ES-I3 (cell line): ENCODE measurements around the gene SRMS.
A peak's percentile ranks its signal among the peaks of the same experiment; 100 is the strongest.
"Not testable (repeated sequence)": the region's sequence is repeated elsewhere in the genome, so short reads cannot be mapped to it uniquely, and the experiment has no call there.

Experiments used
- H3K36me3 ChIP-seq: 2 replicates; pipeline ENCODE4 v1.6.1; 2013; ENCODE audit warnings: mild to moderate bottlenecking, low read length, control low read depth, moderate library complexity; ENCODE audit not compliant: insufficient read depth
- H3K4me1 ChIP-seq: 2 replicates; pipeline ENCODE4 v1.6.1; 2013; ENCODE audit warnings: mild to moderate bottlenecking, control low read depth, low read length; ENCODE audit not compliant: insufficient read depth
- H3K9ac ChIP-seq: 2 replicates; pipeline ENCODE4 v1.6.1; 2013; ENCODE audit warnings: low read depth, mild to moderate bottlenecking, low read length, moderate library complexity
- H3K9me3 ChIP-seq: 2 replicates; pipeline ENCODE4 v1.6.1; 2013; ENCODE audit warnings: mild to moderate bottlenecking, low read length, moderate library complexity; ENCODE audit not compliant: control insufficient read depth, insufficient read depth

SRMS gene

GRCh38 chr20:63572788-63573646 is 25.5 kb upstream of the SRMS start:
- peak overlapping the region; percentile 42; the same call in 1 of the 2 replicates for H3K9ac ChIP-seq
- no peaks in the 10 kb centered on the region for H3K4me1 ChIP-seq
- no peaks in the 10 kb centered on the region for H3K36me3 ChIP-seq
- no peaks in the 10 kb centered on the region for H3K9me3 ChIP-seq

DNA sequence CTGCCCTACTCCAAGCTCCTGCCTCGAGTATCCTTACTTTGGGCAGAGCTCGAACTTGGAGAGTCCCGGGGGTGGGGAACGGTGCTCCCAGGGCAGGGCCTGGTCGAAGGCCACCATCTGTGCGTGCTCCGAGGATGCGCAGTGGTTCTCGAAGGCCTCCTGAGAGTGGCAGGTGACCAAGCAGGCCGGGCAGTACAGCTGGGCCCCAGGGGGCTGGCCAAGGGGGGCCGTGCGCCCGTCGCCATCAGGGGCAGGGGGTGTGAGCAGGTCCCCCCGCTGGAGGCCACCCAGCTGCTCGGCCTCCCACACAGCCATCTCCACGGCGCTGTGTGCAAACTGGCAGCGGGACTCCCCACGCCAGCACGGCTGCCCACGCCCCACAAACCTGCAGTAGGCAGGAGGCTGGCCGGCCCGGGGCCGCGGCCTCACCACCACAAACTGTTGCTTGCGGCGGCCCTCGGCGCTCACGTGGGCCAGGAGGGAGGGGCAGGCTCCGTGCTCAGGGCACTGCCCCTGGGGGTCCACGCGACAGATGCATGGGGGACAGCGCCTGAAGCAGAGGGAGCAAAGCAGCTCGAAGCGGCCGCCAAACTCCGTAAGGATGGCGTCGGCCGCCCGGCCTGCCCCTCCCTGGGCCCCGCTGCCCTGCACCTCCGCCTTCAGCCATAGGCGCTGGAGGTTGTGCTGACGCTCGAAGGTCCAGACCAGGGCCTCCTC is 24.7 kb upstream of the SRMS start:
- H3K36me3 ChIP-seq, result no peaks in the 10 kb centered on the region
- no peaks in the 10 kb centered on the region for H3K9me3 ChIP-seq
- no peaks in the 10 kb centered on the region for H3K4me1 ChIP-seq
- H3K9ac ChIP-seq, result no peak overlapping the region

DNA sequence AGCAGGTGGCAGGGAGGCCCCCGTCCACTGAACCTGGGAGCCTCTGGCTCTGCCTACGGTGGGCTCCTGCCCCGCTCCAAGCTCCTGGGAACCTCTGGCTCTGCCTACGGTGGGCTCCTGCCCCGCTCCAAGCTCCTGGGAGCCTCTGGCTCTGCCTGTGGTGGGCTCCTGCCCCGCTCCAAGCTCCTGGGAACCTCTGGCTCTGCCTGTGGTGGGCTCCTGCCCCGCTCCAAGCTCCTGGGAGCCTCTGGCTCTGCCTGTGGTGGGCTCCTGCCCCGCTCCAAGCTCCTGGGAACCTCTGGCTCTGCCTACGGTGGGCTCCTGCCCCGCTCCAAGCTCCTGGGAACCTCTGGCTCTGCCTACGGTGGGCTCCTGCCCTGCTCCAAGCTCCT is 23.5 kb upstream of the SRMS start:
- not testable (repeated sequence) for H3K36me3 ChIP-seq, H3K9ac ChIP-seq, H3K4me1 ChIP-seq, H3K9me3 ChIP-seq

DNA sequence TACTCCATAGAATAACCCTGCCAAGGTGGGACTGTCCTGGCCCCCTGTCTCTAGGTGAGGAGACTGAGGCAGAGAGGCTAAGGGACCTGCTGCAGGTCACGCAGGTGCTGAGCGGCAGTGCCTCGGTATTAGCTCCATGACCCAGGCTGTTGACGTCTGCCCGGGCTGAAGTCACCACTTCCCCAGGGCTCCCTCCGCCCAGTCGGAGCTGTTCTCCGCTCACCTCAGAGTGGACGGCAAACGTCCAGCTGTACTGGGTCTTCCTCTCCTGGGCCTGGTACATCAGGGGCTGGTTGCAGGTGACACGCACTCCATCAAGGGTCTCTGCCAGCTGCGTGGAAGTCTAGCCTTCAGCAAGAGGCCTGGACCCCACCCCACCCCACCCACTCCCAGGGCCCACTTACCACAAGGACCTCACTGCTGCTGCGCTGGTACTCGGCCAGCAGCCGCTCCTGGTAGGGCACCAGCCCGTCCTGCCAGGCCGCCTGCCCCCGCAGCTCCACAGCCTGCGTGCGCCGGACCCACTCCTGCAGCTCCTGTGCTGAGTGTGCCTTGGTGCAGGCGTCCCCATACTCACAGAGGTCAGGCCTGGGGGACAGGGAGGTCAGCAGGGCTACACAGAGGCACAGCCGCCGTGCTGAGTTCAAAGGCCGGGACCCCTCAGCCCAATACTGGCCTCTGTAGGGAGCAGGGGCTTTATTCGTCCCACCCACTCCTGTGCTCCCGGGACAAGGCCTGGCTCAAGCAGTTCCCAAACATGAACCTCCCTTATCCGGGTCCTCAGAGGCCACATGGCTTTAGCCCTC is 22.9 kb upstream of the SRMS start:
- Histone ChIP-seq H3K9me3 (no peaks in the 10 kb centered on the region), H3K9ac (no peak overlapping the region), H3K36me3 (no peaks in the 10 kb centered on the region), H3K4me1 (no peaks in the 10 kb centered on the region)

DNA sequence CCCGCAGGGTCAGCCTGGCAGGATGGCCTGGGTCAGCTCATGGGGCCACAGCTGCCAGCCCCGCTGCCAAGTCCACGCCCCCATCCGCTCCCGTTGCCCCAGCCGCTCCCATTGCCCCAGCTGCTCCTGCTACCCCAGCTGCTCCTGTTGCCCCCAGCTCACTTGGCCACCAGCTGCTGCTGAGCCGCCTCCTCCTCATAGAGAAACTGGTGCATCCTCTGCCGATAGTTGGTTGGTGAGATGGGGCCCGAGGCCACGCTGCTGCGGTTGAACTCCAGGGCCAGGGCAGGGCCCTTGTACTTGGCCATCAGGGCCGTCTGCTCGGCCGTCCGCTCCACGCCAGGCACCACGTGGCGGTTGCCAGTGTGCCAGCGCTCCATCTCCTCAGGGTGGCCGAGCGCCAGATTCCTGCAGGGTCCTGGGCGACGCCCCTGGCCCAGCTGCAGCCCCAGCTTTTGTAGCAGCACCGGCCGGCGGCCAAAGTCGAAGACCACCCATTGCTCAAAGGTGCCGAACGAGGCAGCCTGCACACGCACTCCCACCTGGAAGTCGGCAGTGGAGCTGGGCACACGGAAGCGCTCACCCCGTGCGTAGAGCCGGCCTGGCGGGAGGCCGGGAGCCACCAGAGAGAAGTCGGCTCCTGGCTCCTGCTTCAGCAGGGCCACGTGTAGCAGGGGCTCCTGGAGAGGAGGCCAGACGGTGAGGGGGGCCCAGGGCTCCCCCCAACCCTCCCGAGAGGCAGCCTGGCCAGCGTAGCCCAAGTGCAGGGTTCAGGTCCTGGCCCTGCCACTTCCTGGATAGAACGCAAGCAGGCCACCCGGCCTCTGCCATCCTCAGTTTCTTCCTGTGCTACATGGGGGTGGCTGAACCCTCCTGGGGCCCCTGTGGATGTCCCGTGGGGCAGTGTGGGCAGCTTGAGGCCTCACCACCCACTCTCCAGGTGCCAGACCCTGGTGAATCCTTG is 21.7 kb upstream of the SRMS start:
- no peaks in the 10 kb centered on the region for H3K36me3 ChIP-seq
- H3K4me1 ChIP-seq, result no peaks in the 10 kb centered on the region
- no peaks in the 10 kb centered on the region for H3K9me3 ChIP-seq
- H3K9ac ChIP-seq, result no peak overlapping the region

- Histone ChIP-seq H3K4me1 (no peaks in the 10 kb centered on the region), H3K36me3 (no peaks in the 10 kb centered on the region), H3K9ac (no peak overlapping the region), H3K9me3 (no peaks in the 10 kb centered on the region)
These were observed 20.8 kb upstream of the SRMS start for GRCh38 chr20:63568170-63568981.

DNA sequence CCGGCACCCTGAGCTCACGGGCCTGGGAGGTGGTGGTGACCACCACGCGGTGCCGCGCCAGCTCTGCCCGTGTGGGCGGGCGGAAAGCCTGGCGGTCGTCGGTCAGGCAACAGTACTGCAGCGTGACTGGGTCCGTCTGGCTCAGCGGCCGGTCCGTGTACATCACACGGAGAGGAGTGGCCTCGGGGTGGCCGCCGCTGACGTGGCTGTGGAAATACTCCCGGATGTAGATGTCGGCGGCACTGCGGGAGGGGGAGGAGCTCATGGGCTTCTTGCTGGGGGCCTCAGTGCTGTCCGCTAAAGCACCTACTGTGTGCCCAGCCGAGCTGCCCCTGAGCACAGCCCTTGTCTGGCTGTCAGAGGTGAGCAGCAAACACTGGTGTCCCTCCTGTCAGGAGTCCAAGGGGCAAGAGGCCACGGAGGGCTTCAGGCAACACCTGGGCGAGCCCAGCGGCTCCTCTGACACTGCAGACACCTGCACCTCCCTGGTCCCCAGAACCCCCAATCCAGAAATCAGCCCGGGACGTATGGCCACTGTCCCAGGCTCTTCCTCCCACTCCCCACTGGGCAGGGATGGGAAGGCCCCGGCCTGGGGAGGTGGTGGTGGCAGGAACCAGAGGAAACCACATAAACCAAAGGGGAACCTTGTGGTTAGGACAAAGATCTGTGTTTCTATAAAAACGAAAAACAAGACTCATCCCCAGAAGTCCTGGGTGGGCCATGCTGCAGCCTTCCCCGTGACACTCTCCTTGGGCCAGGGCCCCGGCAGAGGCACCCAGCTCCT is 20.0 kb upstream of the SRMS start:
- no peaks in the 10 kb centered on the region for H3K4me1 ChIP-seq
- H3K9me3 ChIP-seq, result no peaks in the 10 kb centered on the region
- no peak overlapping the region for H3K9ac ChIP-seq
- no peaks in the 10 kb centered on the region for H3K36me3 ChIP-seq

DNA sequence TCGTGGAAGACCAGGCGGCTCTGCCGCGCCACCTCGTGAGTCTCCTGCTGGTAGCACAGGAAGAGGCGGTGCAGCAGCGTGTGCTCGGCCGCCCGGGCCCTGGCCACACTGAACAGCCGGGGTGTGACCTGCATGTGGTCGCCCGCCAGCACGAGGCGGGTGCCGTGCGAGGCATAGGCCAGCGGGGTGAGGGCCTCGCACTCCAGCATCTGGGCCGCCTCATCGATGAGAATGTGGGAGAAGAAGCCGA is 19.5 kb upstream of the SRMS start:
- Histone ChIP-seq H3K9me3 (no peaks in the 10 kb centered on the region), H3K36me3 (no peaks in the 10 kb centered on the region), H3K4me1 (no peaks in the 10 kb centered on the region), H3K9ac (no peak overlapping the region)

DNA sequence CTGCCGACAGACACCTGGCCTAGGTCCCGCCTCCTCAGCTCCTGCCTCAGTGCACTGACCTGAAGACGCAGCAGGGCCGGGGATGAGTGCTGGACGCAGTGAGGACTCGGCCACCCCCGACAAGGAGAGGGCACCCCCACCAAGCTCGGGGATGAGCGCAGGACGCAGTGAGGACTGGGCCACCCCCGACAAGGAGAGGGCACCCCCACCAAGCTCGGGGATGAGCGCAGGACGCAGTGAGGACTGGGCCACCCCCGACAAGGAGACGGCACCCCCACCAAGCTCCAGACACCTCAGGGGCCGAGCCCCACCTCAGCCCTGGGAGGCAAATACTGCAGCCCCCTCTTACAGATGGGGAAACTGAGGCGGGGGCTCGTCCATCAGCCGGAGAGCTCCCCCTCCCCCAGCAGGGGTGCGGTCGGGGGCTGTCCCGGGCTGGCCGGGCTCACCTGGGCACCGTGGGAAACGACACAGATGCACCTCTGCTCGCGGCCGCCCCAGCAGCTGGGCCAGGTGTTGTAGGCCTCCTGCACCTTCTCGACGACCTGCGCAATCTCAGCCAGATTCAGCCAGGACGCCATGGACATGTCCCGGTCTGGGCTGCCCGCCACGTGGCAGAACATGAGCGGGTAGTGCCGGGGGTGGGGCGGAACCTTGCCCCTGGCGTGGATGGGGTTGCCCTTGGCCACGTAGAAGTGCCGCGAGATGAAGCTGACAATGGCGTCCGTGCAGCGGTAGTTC is 19.0 kb upstream of the SRMS start:
- Histone ChIP-seq H3K36me3 (no peaks in the 10 kb centered on the region), H3K4me1 (no peaks in the 10 kb centered on the region), H3K9ac (no peak overlapping the region), H3K9me3 (no peaks in the 10 kb centered on the region)

DNA sequence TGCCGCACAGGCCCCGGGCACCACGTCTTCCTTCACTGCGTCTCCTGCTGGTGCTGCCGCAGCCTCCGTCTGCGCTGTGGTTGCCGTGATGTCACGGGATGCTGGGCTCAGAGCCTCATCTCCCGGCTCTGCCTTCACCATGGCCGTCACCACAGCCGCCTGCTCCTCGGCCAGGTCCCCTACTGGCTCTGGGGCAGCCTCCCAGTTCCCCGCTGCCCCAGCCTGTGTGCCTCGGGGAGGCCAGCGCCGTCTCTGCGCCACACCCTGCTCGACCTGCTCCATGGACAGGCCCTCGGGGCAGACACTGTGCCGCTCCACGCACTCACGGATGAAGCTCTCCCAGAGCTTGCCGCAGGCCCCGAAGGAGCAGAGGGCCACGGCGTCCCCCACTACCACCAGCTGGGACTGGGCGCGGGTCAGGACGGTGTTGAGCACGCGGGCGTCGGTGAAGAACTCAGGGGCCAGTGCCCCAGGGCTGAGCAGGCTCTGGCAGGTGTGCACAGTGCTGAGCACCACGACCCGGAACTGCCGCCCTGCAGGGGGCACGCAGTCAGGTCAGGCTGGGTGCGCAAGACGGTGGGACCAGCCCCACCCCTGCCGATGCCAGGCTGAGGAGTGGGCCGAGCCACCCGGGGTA is 18.3 kb upstream of the SRMS start:
- no peaks in the 10 kb centered on the region for H3K36me3 ChIP-seq
- H3K9ac ChIP-seq, result no peak overlapping the region
- H3K4me1 ChIP-seq, result no peaks in the 10 kb centered on the region
- no peaks in the 10 kb centered on the region for H3K9me3 ChIP-seq

- no peaks in the 10 kb centered on the region for H3K4me1 ChIP-seq
- H3K9ac ChIP-seq, result no peak overlapping the region
- H3K9me3 ChIP-seq, result no peaks in the 10 kb centered on the region
- no peaks in the 10 kb centered on the region for H3K36me3 ChIP-seq
These were observed 17.6 kb upstream of the SRMS start for GRCh38 chr20:63565021-63565698.
